ENCODE data around the gene DTWD1.

DTWD1 gene

GRCh38 chr15:49637857-49638256 is 17.0 kb downstream of the DTWD1 start:
- peaks cover 7% of the 10 kb centered on the region; the same call in 1 of the 2 replicates for H3K36me3 ChIP-seq
- DNase-seq, result no peak
- no peaks in the 10 kb centered on the region for H3K9me3 ChIP-seq
- H3K4me3 ChIP-seq (ENCODE audit: low read depth, low read length), result no peak overlapping the region
- H3K4me1 ChIP-seq, result no peaks in the 10 kb centered on the region
- TF ChIP-seq CTCF (IDR thresholded peaks at IDR 0.05; ENCODE audit: low read depth, low read length), result no peak
- H3K27me3 ChIP-seq, result no peaks in the 10 kb centered on the region

- no peaks in the 10 kb centered on the region for H3K27me3 ChIP-seq
- no peak for TF ChIP-seq CTCF (IDR thresholded peaks at IDR 0.05; ENCODE audit: low read depth, low read length)
- H3K36me3 ChIP-seq, result no peaks in the 10 kb centered on the region
- no peak for DNase-seq
- H3K4me3 ChIP-seq (ENCODE audit: low read depth, low read length), result no peak overlapping the region
- H3K9me3 ChIP-seq, result no peaks in the 10 kb centered on the region
- no peaks in the 10 kb centered on the region for H3K4me1 ChIP-seq
Observed at GRCh38 chr15:49644364-49644794, 23.5 kb downstream of the DTWD1 start.

GRCh38 chr15:49645277-49645676 is 24.4 kb downstream of the DTWD1 start:
- Histone ChIP-seq H3K4me1 (no peaks in the 10 kb centered on the region), H3K36me3 (no peaks in the 10 kb centered on the region), H3K27me3 (no peaks in the 10 kb centered on the region), H3K4me3 (ENCODE audit: low read depth, low read length) (no peak overlapping the region), H3K9me3 (no peaks in the 10 kb centered on the region)
- TF ChIP-seq CTCF (IDR thresholded peaks at IDR 0.05; ENCODE audit: low read depth, low read length), result no peak
- DNase-seq, result no peak

GRCh38 chr15:49645941-49646340 is 25.1 kb downstream of the DTWD1 start:
- Histone ChIP-seq H3K36me3 (no peaks in the 10 kb centered on the region), H3K9me3 (no peaks in the 10 kb centered on the region), H3K27me3 (no peaks in the 10 kb centered on the region), H3K4me3 (ENCODE audit: low read depth, low read length) (no peak overlapping the region), H3K4me1 (no peaks in the 10 kb centered on the region)
- TF ChIP-seq CTCF (IDR thresholded peaks at IDR 0.05; ENCODE audit: low read depth, low read length), result no peak
- peak; percentile 25 for DNase-seq

GRCh38 chr15:49646891-49647290 is 26.0 kb downstream of the DTWD1 start:
- Histone ChIP-seq H3K27me3 (no peaks in the 10 kb centered on the region), H3K36me3 (no peaks in the 10 kb centered on the region), H3K4me3 (ENCODE audit: low read depth, low read length) (no peak overlapping the region), H3K9me3 (no peaks in the 10 kb centered on the region), H3K4me1 (no peaks in the 10 kb centered on the region)
- TF ChIP-seq CTCF (IDR thresholded peaks at IDR 0.05; ENCODE audit: low read depth, low read length), result no peak
- no peak for DNase-seq

GRCh38 chr15:49649987-49650386 is 29.1 kb downstream of the DTWD1 start:
- no peaks in the 10 kb centered on the region for H3K36me3 ChIP-seq
- TF ChIP-seq CTCF (IDR thresholded peaks at IDR 0.05; ENCODE audit: low read depth, low read length), result no peak
- no peaks in the 10 kb centered on the region for H3K27me3 ChIP-seq
- no peak for DNase-seq
- no peaks in the 10 kb centered on the region for H3K4me1 ChIP-seq
- H3K4me3 ChIP-seq (ENCODE audit: low read depth, low read length), result no peak overlapping the region
- H3K9me3 ChIP-seq, result no peaks in the 10 kb centered on the region

All from BE2C (cell line).